Fibroblast of pulmonary artery (primary cell): ENCODE results near the gene MYCBP2.

Source experiments
- DNase-seq: peaks from one replicate; pipeline ENCODE4 v3.0.0-alpha.2; 2010; ENCODE audit warnings: low read depth
- H3K4me3 ChIP-seq: replicated peaks from 2 replicates; pipeline ENCODE4 v1.5.1; 2011; ENCODE audit warnings: low read depth, mild to moderate bottlenecking, control low read depth, low read length, moderate library complexity
- CTCF ChIP-seq: IDR thresholded peaks from 2 replicates; pipeline ENCODE4 v1.5.1; 2011; ENCODE audit warnings: mild to moderate bottlenecking, control low read depth, low read length, inconsistent platforms; ENCODE audit errors: missing control alignments

MYCBP2 gene

GRCh38 chr13:77190349-77190958 lies 136.4 kb downstream of the MYCBP2 start:
- no peak for TF ChIP-seq CTCF
- DNase-seq = no peak
- no peak overlapping the region for H3K4me3 ChIP-seq

GRCh38 chr13:77185721-77186120 lies 141.2 kb downstream of the MYCBP2 start:
- no peak overlapping the region for H3K4me3 ChIP-seq
- no peak for DNase-seq
- TF ChIP-seq CTCF = no peak

DNA sequence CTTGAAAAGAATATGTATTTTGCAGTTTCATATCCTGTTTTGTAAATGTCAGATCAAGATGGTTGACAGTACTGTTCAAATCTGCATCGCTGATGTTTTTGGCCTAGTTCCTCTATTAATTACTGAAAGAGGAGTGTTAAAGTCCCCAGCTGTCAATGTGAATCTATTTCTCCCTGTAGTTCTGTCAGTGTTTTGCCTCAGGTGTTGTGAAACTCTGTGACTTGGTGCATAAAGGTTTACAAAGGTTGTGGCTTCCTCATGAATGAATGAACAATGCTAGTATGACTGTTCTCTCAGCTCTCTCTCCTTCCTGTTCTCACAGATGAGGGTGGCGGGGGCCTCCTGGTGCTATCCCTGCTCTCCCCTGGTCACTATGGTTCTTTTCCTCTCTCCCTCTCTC lies 142.4 kb downstream of the MYCBP2 start:
- no peak for TF ChIP-seq CTCF
- H3K4me3 ChIP-seq = no peak overlapping the region
- DNase-seq = peak; percentile 11

- no peak for TF ChIP-seq CTCF
Measured at GRCh38 chr13:77180011-77180410, 146.9 kb downstream of the MYCBP2 start.

GRCh38 chr13:77177646-77178045 lies 149.2 kb downstream of the MYCBP2 start:
- no peak for TF ChIP-seq CTCF
- no peak for DNase-seq
- no peak overlapping the region for H3K4me3 ChIP-seq

More at GRCh38 chr13:77180011-77180410, 146.9 kb downstream of the MYCBP2 start:
- DNase-seq = no peak
- no peak overlapping the region for H3K4me3 ChIP-seq

GRCh38 chr13:77176350-77176749 lies 150.5 kb downstream of the MYCBP2 start:
- peak; percentile 50 for DNase-seq
- no peak for TF ChIP-seq CTCF
- H3K4me3 ChIP-seq = no peak overlapping the region

DNA sequence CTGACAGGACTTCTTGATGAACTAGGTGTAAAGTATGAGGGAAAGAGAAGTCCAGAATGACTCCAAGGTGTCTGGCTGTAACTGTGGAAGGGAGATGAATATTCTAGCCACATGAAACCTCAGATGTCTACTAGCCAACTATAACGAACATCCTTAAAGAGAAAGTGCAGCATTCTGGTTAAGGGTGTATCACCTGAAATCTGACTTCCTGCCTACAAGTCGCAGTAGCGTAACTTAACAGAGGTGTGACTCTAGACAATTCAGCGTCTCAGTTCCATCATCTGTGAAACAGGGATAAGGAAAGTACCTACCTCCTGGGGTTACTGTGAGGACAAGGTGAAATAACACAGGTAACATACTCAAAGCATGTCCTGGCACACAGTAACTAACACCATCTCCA lies 154.2 kb downstream of the MYCBP2 start:
- DNase-seq = no peak
- no peak overlapping the region for H3K4me3 ChIP-seq
- TF ChIP-seq CTCF = no peak
